GM18520 (cell line): ENCODE measurements around the gene SORCS2.

Experiments
- ATAC-seq: cut with Tn5 transposase; IDR thresholded peaks from one replicate; pipeline ENCODE4 v1.9.1; 2021; ENCODE audit not compliant: unreplicated experiment

SORCS2 gene

GRCh38 chr4:7461230-7461629 is 268.9 kb downstream of the SORCS2 start:
- no peak for ATAC-seq

- ATAC-seq: no peak
Measured at GRCh38 chr4:7462509-7462971, 270.2 kb downstream of the SORCS2 start.

- ATAC-seq: no peak
Measured at GRCh38 chr4:7463566-7464258, 271.4 kb downstream of the SORCS2 start.

GRCh38 chr4:7464259-7464655 is 271.9 kb downstream of the SORCS2 start:
- ATAC-seq: no peak

DNA sequence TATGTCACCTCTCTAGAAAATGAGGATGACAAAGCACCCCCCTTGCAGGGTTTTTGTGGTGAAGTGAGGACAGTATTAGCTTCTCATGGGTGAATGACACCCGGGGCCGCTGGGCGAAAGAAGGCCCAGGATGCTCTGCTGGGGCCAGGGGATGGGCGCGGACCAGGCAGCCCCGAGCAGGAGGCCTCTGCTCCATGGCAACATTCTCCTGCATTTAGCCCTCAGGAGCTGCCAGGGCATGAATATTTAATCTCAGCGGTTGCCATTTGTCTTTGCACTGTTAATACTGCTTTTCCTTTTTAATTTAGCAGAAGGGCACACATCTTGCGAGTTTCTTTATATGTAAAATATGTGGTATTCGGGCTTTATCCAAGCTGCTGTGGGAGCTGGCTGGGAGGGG is 272.7 kb downstream of the SORCS2 start:
- no peak for ATAC-seq

DNA sequence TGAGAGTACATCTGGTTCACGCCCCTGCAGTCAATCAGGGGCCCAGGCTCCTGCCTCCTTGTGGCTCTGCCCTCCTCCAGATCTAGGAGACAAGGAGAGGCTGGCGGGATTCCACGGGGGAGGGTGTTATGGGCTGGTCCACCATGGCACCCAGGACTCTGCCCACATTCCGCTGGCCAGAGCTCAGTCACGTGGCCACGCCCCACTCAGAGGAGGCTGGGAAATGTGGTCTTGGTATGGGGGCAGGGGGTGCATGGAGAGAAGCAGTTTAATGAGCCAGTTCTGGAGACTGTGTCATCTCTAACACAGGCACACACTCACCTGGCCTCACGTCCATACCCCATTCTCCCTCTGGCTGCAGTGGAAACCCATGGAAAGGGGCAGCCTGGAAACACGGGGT is 273.9 kb downstream of the SORCS2 start:
- no peak for ATAC-seq

DNA sequence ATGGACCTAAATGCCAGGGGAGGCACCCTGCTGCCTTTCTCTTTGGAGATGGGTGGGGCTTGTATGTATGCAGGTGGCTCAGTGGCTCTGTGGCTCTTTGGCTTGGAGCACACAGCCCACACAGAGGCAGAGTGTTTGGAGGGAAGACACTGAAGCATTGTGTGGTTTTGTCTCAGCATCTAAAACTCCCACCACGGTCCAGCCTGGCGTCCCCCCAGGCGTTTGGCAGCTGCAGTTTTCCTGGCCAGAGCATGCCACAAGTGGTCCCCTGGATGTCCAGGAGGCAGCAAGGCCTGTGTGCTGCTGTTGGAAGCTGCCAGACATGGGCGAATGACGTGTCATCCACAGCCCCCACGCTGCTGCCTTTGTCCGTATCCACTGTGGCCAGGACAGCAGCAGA is 274.6 kb downstream of the SORCS2 start:
- no peak for ATAC-seq

- ATAC-seq: no peak
Measured at GRCh38 chr4:7467471-7467870, 275.1 kb downstream of the SORCS2 start.

- no peak for ATAC-seq
Measured at GRCh38 chr4:7469023-7469422, 276.7 kb downstream of the SORCS2 start.

GRCh38 chr4:7470111-7470510 is 277.8 kb downstream of the SORCS2 start:
- no peak for ATAC-seq

- ATAC-seq: no peak
Measured at GRCh38 chr4:7470522-7471128, 278.3 kb downstream of the SORCS2 start.

DNA sequence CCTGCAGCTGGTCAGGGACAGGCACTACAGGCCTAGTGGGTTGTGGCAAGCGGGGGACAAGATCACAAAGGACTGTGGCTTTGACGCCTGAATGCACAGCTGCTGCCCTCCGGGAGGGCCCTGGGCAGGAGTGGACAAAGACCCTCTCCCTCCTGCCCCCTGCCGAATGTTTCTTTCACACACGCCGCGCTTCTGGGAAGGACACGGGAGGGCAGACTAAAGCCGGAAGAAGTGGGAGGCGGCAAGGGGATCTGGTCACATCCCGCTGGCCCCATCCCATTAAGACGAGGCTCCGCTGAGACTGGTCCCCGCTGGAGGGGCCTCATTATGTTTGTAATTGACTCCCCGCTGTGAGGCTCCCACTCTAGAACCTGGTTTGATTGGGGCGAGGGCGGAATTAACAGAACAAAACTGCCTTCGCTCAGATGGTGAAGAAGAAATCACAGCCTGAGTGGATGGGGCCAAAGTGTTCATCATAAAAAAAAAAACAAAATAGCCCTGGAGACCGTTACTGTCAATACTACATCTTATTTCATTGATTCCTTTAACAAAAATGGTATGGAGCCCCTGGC is 280.2 kb downstream of the SORCS2 start:
- ATAC-seq: no peak

DNA sequence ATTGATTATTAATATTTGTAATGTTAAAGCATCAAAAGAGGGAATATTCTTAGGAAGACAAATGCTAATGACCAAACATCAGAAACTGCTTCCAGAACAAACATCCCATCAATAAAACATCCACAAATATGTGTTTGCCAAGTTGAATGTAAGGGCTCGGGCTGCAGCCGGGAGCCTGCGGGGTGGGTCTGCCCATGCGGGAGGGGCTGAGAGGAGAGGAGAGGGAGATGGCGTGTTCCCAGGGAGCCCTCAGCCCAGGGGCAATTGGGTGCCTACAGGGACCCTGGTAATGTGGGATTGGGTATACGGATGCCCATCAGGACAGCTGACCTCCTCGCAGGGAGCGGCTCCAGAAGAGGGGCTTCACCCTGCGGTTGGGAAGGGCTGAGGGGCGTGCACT is 280.7 kb downstream of the SORCS2 start:
- ATAC-seq: no peak

- no peak for ATAC-seq
Measured at GRCh38 chr4:7474320-7474719, 282.0 kb downstream of the SORCS2 start.

GRCh38 chr4:7475207-7475606 is 282.9 kb downstream of the SORCS2 start:
- no peak for ATAC-seq

DNA sequence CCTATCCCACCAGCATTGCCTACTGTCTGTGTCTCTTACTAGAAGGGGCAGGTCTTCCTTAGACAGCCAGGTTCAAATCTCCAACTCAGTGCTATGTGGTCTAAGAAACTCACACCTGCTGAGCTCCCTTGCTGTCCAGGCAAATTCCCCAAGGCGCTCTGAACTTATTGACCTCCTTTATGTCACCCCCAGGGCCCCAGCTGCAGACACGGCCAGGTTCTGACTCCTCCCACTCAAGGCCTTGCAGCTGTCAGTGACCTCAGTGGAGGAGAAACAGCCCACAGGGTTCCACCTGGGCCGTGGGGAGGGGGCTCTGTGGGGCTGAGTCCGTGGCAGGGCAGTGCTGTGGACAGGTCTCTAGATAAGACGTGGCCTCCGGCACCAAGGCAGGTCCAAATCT is 284.5 kb downstream of the SORCS2 start:
- no peak for ATAC-seq

DNA sequence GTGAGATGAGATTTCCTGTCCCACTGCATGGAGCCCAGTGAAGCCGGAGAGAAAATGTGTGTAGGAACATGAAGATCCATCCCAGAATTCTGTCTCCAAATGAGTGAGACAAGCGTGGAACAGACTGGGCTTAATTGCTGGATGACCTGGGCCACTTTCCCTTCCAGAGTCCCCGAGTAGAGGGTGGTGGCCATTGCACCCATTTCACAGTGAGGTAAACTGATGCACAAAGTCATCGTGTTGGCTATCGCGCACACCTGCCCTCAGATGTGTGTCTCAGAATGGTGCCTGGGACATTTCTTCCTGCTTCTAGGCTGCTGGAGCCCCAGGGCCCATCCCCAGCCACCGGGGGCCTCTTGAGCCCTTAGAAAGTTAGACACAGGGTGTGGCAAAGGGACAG is 285.4 kb downstream of the SORCS2 start:
- no peak for ATAC-seq

GRCh38 chr4:7478665-7479064 is 286.3 kb downstream of the SORCS2 start:
- no peak for ATAC-seq

DNA sequence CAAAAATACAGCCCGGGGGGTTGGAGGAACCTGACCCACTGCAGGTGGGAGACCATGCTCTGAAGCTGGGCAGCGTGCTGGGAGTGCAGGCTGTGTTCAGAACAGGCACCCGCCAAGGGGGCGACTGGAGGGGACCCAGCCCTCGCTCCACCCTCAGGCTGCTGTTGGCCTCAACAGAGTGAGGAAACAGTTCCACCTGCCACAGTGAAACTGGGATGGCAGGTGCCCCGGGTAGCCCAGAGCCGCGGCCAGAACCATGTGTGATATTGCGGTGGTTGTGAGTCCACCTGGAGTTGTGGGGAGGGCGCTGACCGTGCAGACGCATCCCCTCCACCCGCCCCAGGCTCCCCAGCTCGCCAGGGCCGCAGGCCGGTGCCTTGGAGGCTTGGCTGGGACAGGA is 288.1 kb downstream of the SORCS2 start:
- no peak for ATAC-seq

DNA sequence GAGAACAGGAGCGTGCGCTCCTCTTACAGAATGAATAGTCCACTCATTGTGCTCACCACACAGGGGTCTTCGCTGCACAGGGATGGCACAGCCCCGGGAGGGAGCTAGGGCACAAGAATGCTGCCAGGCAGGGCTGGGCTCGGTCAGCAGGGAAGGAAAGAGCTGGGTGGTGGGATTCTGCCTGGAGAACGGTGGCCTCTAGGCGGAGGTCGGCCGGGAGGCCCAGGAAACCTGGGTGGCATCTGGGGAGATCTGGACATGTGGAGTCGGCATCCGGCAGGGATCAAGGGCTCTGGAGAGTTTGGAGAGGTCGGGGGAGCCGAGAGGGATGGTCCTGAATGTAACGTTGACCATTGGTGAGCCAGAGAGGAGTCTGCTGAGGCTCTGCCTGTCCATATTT is 288.9 kb downstream of the SORCS2 start:
- no peak for ATAC-seq

GRCh38 chr4:7485096-7485495 is 292.8 kb downstream of the SORCS2 start:
- ATAC-seq: no peak

DNA sequence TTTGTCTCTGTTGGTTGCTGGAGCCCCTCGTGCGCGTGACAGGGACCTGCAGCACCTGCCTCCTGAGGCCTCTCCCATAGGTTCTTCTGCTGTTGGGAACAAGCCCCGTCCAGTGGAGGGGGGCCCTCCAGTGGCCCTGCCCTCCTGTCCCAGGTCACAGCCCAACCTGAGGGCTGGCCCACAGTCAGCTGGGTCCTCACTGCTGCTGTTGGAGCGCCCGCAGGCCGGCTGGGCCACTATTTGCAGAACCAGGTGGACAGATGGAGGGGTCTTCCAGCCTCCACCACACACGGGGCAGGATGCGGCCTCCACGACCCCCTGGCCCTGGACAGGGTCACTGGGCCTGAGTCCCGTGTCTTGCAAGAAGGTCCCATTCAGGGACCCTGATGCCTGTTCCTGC is 293.8 kb downstream of the SORCS2 start:
- no peak for ATAC-seq

DNA sequence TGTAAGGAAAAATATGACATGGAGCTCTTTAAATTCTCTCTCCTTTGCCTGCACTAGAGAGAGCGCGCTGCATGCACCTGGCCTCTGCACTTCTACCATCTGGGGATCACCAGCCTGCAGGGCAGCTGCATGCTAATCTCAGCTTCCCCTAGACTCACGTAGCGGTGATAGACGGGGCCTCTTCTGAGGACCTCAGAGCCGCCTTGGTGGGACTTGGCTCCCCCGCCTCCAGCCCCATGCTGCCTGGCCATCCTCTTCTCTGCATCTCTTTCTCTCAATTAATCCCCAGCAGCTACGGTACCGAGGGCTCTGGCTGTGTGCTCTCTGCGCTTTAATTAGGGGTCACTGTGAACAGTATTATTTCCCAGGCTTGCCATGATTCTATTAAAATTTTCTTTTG is 295.2 kb downstream of the SORCS2 start:
- no peak for ATAC-seq
